GM18511 (cell line): ENCODE results near the gene ALKBH4.

Experiments
- ATAC-seq: cut with Tn5 transposase; IDR thresholded peaks from one replicate; pipeline ENCODE4 v1.9.1; 2021; ENCODE audit warnings: mild to moderate bottlenecking, moderate library complexity; ENCODE audit not compliant: unreplicated experiment

The ALKBH4 gene

GRCh38 chr7:102429141-102429899 is 35.3 kb downstream of the ALKBH4 start:
- ATAC-seq = no peak

- ATAC-seq = no peak
Measured at GRCh38 chr7:102427019-102427405, 37.7 kb downstream of the ALKBH4 start.

- ATAC-seq = peak; percentile 64
Measured at GRCh38 chr7:102426268-102427018, 38.2 kb downstream of the ALKBH4 start.

- peak; percentile 68 for ATAC-seq
Measured at GRCh38 chr7:102425639-102426267, 38.9 kb downstream of the ALKBH4 start.

- ATAC-seq = peak; percentile 29
Measured at GRCh38 chr7:102424787-102425218, 39.9 kb downstream of the ALKBH4 start.

- ATAC-seq = no peak
Measured at GRCh38 chr7:102424129-102424551, 40.5 kb downstream of the ALKBH4 start.

- no peak for ATAC-seq
Measured at GRCh38 chr7:102421706-102422240, 42.9 kb downstream of the ALKBH4 start.

GRCh38 chr7:102418592-102418991 is 46.1 kb downstream of the ALKBH4 start:
- ATAC-seq = no peak

GRCh38 chr7:102417105-102417504 is 47.6 kb downstream of the ALKBH4 start:
- no peak for ATAC-seq

GRCh38 chr7:102416406-102416805 is 48.3 kb downstream of the ALKBH4 start:
- no peak for ATAC-seq

- ATAC-seq = peak; percentile 76
Measured at GRCh38 chr7:102415685-102416225, 48.9 kb downstream of the ALKBH4 start.

GRCh38 chr7:102413611-102414010 is 51.1 kb downstream of the ALKBH4 start:
- ATAC-seq = no peak

GRCh38 chr7:102413091-102413490 is 51.6 kb downstream of the ALKBH4 start:
- ATAC-seq = no peak

GRCh38 chr7:102412548-102412947 is 52.1 kb downstream of the ALKBH4 start:
- no peak for ATAC-seq

- ATAC-seq = no peak
Measured at GRCh38 chr7:102410918-102411317, 53.7 kb downstream of the ALKBH4 start.

GRCh38 chr7:102410123-102410522 is 54.5 kb downstream of the ALKBH4 start:
- ATAC-seq = no peak

GRCh38 chr7:102409340-102409739 is 55.3 kb downstream of the ALKBH4 start:
- ATAC-seq = no peak

GRCh38 chr7:102408530-102408929 is 56.1 kb downstream of the ALKBH4 start:
- peak; percentile 76 for ATAC-seq

GRCh38 chr7:102407910-102408309 is 56.8 kb downstream of the ALKBH4 start:
- ATAC-seq = no peak
